ENCODE measurements around the gene CSMD2. TPM values are rescaled to one million over a fixed set of nuclear protein-coding genes. Genes with fewer than 3 reads are reported as not detected.

CSMD2 gene
- total RNA-seq, 1 experiment from 2014 or later = 13.2 TPM

DNA sequence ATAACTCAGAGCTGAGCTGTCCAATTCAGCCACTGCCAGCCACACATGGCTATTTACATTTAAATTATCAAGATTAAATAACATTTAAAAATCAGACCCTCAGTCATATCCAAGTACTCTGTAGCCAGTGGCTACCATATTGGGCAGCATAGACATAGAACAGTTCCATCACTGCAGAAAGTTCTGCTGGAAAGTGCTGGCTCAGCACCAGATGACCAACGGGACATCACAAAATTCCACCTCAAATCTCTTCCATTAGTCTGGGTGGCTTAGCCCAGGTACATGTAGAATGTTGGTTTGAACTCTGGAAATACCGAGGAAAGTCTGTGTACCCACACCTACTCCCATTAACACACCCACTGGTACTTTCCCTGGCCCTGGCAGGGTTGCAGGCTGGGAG, 563.3 kb downstream of the CSMD2 start:
- ATAC-seq (no peak), DNase-seq (ENCODE audit: low spot score) (no peak)
- Mint-ChIP-seq H3K27ac (no peak overlapping the region), H3K9me3 (no peaks in the 10 kb centered on the region), H3K27me3 (ENCODE audit: low read depth) (no peaks in the 10 kb centered on the region), H3K4me3 (no peak overlapping the region), H3K4me1 (no peaks in the 10 kb centered on the region), H3K36me3 (peaks cover 17% of the 10 kb centered on the region)
- CTCF ChIA-PET = interaction anchor here (1.2 kb wide), 1 partner anchor 31 kb away, joined by 3 read pairs; no protein-coding TSS in a partner anchor
- TF ChIP-seq, protein P1, sequence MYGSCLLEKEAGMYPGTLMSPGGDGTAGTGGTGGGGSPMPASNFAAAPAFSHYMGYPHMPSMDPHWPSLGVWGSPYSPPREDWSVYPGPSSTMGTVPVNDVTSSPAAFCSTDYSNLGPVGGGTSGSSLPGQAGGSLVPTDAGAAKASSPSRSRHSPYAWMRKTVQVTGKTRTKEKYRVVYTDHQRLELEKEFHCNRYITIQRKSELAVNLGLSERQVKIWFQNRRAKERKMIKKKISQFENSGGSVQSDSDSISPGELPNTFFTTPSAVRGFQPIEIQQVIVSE (CRISPR knock-in tag; IDR thresholded peaks at IDR 0.05; ENCODE audit: borderline replicate concordance) = no peak
- no peak for TF ChIP-seq NR3C1 (CRISPR knock-in tag; conservative IDR thresholded peaks at IDR 0.05; ENCODE audit: low read depth)
- no peak for TF ChIP-seq FOXJ3 (CRISPR knock-in tag; IDR thresholded peaks at IDR 0.05; ENCODE audit: borderline replicate concordance)
- no peak for TF ChIP-seq ZNF416 (CRISPR knock-in tag; IDR thresholded peaks at IDR 0.05)
- no peak for TF ChIP-seq ZNF219 (CRISPR knock-in tag; IDR thresholded peaks at IDR 0.05; ENCODE audit: borderline replicate concordance)
- TF ChIP-seq, protein P2, sequence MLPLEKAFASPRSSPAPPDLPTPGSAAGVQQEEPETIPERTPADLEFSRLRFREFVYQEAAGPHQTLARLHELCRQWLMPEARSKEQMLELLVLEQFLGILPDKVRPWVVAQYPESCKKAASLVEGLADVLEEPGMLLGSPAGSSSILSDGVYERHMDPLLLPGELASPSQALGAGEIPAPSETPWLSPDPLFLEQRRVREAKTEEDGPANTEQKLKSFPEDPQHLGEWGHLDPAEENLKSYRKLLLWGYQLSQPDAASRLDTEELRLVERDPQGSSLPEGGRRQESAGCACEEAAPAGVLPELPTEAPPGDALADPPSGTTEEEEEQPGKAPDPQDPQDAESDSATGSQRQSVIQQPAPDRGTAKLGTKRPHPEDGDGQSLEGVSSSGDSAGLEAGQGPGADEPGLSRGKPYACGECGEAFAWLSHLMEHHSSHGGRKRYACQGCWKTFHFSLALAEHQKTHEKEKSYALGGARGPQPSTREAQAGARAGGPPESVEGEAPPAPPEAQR (CRISPR knock-in tag; IDR thresholded peaks at IDR 0.05) = no peak
- no peak for TF ChIP-seq ZNF532 (CRISPR knock-in tag; IDR thresholded peaks at IDR 0.05; ENCODE audit: borderline replicate concordance)
- TF ChIP-seq, protein P3, sequence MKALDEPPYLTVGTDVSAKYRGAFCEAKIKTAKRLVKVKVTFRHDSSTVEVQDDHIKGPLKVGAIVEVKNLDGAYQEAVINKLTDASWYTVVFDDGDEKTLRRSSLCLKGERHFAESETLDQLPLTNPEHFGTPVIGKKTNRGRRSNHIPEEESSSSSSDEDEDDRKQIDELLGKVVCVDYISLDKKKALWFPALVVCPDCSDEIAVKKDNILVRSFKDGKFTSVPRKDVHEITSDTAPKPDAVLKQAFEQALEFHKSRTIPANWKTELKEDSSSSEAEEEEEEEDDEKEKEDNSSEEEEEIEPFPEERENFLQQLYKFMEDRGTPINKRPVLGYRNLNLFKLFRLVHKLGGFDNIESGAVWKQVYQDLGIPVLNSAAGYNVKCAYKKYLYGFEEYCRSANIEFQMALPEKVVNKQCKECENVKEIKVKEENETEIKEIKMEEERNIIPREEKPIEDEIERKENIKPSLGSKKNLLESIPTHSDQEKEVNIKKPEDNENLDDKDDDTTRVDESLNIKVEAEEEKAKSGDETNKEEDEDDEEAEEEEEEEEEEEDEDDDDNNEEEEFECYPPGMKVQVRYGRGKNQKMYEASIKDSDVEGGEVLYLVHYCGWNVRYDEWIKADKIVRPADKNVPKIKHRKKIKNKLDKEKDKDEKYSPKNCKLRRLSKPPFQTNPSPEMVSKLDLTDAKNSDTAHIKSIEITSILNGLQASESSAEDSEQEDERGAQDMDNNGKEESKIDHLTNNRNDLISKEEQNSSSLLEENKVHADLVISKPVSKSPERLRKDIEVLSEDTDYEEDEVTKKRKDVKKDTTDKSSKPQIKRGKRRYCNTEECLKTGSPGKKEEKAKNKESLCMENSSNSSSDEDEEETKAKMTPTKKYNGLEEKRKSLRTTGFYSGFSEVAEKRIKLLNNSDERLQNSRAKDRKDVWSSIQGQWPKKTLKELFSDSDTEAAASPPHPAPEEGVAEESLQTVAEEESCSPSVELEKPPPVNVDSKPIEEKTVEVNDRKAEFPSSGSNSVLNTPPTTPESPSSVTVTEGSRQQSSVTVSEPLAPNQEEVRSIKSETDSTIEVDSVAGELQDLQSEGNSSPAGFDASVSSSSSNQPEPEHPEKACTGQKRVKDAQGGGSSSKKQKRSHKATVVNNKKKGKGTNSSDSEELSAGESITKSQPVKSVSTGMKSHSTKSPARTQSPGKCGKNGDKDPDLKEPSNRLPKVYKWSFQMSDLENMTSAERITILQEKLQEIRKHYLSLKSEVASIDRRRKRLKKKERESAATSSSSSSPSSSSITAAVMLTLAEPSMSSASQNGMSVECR (CRISPR knock-in tag; IDR thresholded peaks at IDR 0.05; ENCODE audit: borderline replicate concordance) = no peak
- POLR2A ChIA-PET = no interaction called here

GRCh38 chr1:33599516-33600115, 565.4 kb downstream of the CSMD2 start:
- Mint-ChIP-seq H3K27ac (no peak overlapping the region), H3K4me3 (no peak overlapping the region), H3K27me3 (ENCODE audit: low read depth) (no peaks in the 10 kb centered on the region), H3K36me3 (peaks cover 17% of the 10 kb centered on the region), H3K9me3 (no peaks in the 10 kb centered on the region), H3K4me1 (no peaks in the 10 kb centered on the region)
- CTCF ChIA-PET = no interaction called here
- POLR2A ChIA-PET = no interaction called here
- DNase-seq (ENCODE audit: low spot score) (no peak), ATAC-seq (no peak)
- TF ChIP-seq SP1 (CRISPR knock-in tag; conservative IDR thresholded peaks at IDR 0.05) = no peak

DNA sequence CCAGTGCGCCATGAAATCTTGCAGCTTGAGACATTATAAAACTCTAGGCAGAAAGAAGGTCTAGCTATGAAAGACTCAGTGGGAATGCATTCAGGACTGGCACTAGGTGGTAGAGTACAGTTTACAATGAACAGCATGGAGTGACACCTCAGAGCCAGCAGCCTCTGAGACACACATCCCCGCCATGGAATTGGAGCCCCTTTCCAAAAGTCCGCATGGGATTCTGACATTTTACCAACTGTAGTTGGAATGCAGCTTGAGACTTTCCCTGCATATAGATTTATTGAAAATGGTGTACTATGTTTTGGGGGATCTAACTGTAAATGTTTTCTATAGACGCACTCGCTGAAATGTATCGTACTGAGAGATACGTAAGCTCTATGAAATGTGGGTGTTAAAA, 576.3 kb downstream of the CSMD2 start:
- Mint-ChIP-seq H3K4me1 (no peaks in the 10 kb centered on the region), H3K36me3 (no peaks in the 10 kb centered on the region), H3K27me3 (ENCODE audit: low read depth) (no peaks in the 10 kb centered on the region; the same call in 1 of the 2 replicates), H3K4me3 (no peak overlapping the region), H3K27ac (no peak overlapping the region), H3K9me3 (no peaks in the 10 kb centered on the region)
- ATAC-seq = no peak
- ChIA-PET CTCF (no interaction called here), POLR2A (no interaction called here)
- no peak for DNase-seq (ENCODE audit: low spot score)
- TF ChIP-seq, protein P4, sequence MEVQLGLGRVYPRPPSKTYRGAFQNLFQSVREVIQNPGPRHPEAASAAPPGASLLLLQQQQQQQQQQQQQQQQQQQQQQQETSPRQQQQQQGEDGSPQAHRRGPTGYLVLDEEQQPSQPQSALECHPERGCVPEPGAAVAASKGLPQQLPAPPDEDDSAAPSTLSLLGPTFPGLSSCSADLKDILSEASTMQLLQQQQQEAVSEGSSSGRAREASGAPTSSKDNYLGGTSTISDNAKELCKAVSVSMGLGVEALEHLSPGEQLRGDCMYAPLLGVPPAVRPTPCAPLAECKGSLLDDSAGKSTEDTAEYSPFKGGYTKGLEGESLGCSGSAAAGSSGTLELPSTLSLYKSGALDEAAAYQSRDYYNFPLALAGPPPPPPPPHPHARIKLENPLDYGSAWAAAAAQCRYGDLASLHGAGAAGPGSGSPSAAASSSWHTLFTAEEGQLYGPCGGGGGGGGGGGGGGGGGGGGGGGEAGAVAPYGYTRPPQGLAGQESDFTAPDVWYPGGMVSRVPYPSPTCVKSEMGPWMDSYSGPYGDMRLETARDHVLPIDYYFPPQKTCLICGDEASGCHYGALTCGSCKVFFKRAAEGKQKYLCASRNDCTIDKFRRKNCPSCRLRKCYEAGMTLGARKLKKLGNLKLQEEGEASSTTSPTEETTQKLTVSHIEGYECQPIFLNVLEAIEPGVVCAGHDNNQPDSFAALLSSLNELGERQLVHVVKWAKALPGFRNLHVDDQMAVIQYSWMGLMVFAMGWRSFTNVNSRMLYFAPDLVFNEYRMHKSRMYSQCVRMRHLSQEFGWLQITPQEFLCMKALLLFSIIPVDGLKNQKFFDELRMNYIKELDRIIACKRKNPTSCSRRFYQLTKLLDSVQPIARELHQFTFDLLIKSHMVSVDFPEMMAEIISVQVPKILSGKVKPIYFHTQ (CRISPR knock-in tag; IDR thresholded peaks at IDR 0.05) = no peak
- TF ChIP-seq AFF4 (CRISPR knock-in tag; IDR thresholded peaks at IDR 0.05; ENCODE audit: borderline replicate concordance) = no peak
- TF ChIP-seq TP53 (CRISPR knock-in tag; IDR thresholded peaks at IDR 0.05) = no peak

All from WTC11 (cell line).